ENCODE results near the gene CD7. TPM values are rescaled to one million over a fixed set of nuclear protein-coding genes. Genes with fewer than 3 reads are reported as not detected.

CD7 gene
- total RNA-seq, 2 donors from 2014 or later: not detected

DNA sequence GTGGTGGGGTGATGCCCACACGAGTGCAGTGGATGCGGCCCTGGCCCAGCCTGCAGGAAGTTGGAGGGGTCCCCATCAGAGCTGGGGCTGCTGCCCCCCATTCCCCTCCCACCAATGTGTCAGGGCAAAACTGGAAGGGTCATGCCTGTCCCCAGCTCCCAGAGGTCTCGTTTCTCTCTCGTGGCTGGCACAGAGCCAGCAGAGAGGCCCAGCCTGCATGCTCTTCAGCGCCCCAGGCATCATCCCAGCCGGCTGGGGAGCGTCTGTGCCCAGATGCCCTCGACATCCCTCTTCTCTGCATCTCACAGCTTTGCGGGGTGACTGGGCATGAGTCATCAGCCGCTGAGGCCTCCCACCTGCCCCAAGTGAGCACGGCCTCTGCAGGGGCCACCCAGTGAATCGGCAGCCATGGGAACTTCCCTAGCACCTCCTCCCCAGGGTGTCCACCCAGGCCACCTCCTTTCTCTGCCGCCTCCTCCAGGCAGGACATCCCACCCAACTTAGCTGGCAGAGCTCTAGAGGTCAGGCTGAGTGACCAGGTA, 34.1 kb downstream of the CD7 start:
- H3K9me3 ChIP-seq: no peaks in the 10 kb centered on the region
- no peaks in the 10 kb centered on the region for H3K27me3 ChIP-seq
- H3K36me3 ChIP-seq (replicated peaks in 1 of 2; ENCODE audit: insufficient read depth in 1 of 2, low read depth in 2 of 2): no peaks in the 10 kb centered on the region
- ATAC-seq (no peak), DNase-seq (no peak)
- H3K27ac ChIP-seq: peak overlapping the region in 1 of 4 donors; percentile 84
- H3K4me3 ChIP-seq: no peak overlapping the region
- H3K4me1 ChIP-seq: peaks cover 59% of the 10 kb centered on the region
- intact Hi-C loops (cut with DNase I): no loop called here
- WGBS, 2 donors: 20 to 50% methylated on average over 2 to 8 of the region's 13 CpGs
- TF ChIP-seq, protein P1, sequence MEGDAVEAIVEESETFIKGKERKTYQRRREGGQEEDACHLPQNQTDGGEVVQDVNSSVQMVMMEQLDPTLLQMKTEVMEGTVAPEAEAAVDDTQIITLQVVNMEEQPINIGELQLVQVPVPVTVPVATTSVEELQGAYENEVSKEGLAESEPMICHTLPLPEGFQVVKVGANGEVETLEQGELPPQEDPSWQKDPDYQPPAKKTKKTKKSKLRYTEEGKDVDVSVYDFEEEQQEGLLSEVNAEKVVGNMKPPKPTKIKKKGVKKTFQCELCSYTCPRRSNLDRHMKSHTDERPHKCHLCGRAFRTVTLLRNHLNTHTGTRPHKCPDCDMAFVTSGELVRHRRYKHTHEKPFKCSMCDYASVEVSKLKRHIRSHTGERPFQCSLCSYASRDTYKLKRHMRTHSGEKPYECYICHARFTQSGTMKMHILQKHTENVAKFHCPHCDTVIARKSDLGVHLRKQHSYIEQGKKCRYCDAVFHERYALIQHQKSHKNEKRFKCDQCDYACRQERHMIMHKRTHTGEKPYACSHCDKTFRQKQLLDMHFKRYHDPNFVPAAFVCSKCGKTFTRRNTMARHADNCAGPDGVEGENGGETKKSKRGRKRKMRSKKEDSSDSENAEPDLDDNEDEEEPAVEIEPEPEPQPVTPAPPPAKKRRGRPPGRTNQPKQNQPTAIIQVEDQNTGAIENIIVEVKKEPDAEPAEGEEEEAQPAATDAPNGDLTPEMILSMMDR (IDR thresholded peaks at IDR 0.05): no peak
- no peak for TF ChIP-seq POLR2A (IDR thresholded peaks at IDR 0.05)

DNA sequence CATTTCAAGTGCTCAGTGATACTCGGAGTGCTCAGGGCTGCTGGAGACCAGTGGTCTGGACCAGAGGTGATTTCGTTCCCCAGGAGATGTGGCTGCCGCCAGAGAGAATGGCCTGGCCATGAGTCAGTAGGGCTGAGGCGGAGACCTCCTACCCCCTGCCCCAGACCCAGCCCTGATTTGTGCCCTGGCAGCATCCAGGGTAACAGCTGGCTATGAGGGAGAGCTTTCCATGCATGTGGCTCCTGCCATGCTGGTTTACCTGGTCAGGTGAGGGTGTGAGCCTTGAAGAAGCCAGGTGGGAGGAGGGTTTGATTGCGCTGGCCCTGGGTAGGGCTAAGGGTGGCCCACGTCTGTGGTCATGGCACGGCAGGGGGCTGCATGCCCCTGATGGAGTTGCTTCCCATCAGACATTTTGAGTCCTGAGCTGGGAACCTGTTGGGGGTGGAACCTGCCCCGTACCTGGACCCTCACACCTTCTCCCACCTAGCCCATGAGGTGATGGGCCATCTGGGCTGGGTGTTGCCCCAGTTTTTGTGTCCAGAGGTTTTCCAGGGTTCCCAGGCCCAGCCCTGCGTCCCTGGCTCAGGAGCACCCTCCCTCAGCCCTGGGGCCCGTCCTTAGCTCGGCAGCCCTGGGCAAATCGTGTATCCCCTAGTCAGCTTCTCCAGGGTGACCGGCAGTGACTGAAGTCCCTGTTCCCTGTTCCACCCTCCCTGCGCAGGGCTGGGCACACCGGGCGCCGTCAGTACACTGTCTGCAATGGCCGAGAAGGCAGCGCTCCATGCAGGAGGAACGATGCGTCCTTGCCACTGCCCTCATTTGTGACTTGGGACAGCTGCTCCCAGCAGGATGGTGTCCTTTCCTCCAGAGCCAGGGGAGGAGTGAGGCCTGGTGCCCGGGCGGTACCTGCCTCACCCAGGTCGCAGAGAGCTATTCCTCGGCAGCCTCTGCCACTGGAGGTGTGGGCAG, 34.9 kb downstream of the CD7 start:
- no peaks in the 10 kb centered on the region for H3K27me3 ChIP-seq
- DNase-seq (no peak), ATAC-seq (no peak)
- no peak overlapping the region for H3K4me3 ChIP-seq
- intact Hi-C loops (cut with DNase I): no loop called here
- H3K4me1 ChIP-seq: peaks cover 56% of the 10 kb centered on the region
- H3K9me3 ChIP-seq: no peaks in the 10 kb centered on the region
- TF ChIP-seq, protein P1 (IDR thresholded peaks at IDR 0.05): no peak
- no peak for TF ChIP-seq POLR2A (IDR thresholded peaks at IDR 0.05)
- H3K36me3 ChIP-seq (replicated peaks in 1 of 2; ENCODE audit: insufficient read depth in 1 of 2, low read depth in 2 of 2): no peaks in the 10 kb centered on the region
- peak overlapping the region; percentile 80 to 84 (median 84) for H3K27ac ChIP-seq
- WGBS, 2 donors: 79 to 91% methylated on average over 9 to 14 of the region's 25 CpGs

DNA sequence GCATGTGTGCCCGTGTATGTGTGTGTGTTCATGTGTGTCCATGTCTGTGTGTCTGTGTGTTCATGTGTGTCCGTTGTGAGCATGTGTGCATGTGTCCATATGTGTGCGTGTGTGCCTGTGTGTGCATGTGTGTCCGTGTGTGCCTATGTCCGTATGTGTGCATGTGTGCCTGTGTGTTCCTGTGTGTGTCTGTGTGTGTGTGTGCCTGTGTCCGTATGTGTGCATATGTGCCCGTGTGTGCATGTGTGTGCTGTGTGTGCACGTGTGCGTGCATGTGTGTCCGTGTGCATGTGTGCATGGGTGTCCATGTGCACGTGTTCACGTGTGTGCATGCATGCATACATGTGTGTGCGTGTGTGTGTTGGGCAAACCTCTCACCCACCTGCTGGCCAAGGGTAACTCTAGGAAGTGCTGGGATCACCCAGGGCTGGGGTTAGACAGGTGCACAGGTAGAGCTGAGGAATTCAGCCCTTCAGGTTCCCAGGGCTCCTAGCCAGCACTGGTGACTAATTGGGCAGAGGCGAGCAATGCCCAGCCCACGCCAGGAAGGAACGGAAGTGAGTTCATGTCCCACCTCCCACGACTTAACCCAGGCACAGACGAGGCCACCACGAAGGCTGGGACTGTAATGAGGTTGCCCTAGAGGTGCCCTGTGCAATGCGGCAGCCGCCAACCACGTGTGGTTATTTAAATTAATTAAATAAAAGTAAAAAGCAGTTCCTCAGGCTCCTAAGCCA, 35.7 kb downstream of the CD7 start:
- intact Hi-C loops (cut with DNase I): no loop called here
- TF ChIP-seq POLR2A (IDR thresholded peaks at IDR 0.05): peak in 2 of 3 donors; percentile 51 to 63
- TF ChIP-seq, protein P1 (IDR thresholded peaks at IDR 0.05): no peak
- ATAC-seq: peak; percentile 93
- Histone ChIP-seq H3K27me3 (no peaks in the 10 kb centered on the region), H3K27ac (peak overlapping the region; percentile 80 to 84 (median 84)), H3K36me3 (replicated peaks in 1 of 2; ENCODE audit: insufficient read depth in 1 of 2, low read depth in 2 of 2) (no peaks in the 10 kb centered on the region), H3K4me3 (no peak overlapping the region), H3K9me3 (no peaks in the 10 kb centered on the region), H3K4me1 (peaks cover 48% of the 10 kb centered on the region)
- DNase-seq: peak; percentile 86 to 94 (median 92)
- WGBS, 2 donors: 46 to 47% methylated on average over 13 to 21 of the region's 22 CpGs

DNA sequence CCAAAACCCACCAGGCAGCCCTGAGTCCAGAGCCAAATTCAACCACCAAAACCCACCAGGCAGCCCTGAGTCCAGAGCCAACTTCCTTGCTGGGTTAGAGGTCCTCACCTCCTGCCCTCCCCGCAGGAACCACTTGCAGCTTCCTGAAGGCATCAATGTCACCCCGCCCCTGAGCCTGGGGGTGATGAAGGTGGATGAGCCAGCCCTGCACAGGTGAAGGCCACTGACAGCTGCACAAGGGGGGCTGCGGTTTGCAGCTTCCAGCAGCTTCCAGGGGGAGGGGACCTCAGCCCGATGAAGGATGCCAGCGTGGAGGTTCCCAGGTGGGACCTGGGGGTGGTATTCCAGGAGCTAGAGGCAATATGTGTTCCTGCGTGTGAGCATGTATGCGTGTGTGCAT, 36.3 kb downstream of the CD7 start:
- 79 to 81% methylated on average over 7 of the region's 7 CpGs for WGBS, 2 donors
- no peak for ATAC-seq
- H3K4me1 ChIP-seq: peaks cover 48% of the 10 kb centered on the region
- intact Hi-C loops (cut with DNase I): no loop called here
- TF ChIP-seq POLR2A (IDR thresholded peaks at IDR 0.05): no peak
- TF ChIP-seq, protein P1 (IDR thresholded peaks at IDR 0.05): no peak
- DNase-seq: no peak
- H3K36me3 ChIP-seq (replicated peaks in 1 of 2; ENCODE audit: insufficient read depth in 1 of 2, low read depth in 2 of 2): no peaks in the 10 kb centered on the region
- no peak overlapping the region for H3K4me3 ChIP-seq
- H3K9me3 ChIP-seq: no peaks in the 10 kb centered on the region
- peak overlapping the region in 2 of 4 donors; percentile 84 for H3K27ac ChIP-seq
- no peaks in the 10 kb centered on the region for H3K27me3 ChIP-seq

All from body of pancreas (tissue), 4 donors.